Spleen (tissue), 11 donors: ENCODE measurements around the gene ADCY4. TPM values are rescaled to one million over a fixed set of nuclear protein-coding genes. Genes with fewer than 3 reads are reported as not detected.
A peak's percentile ranks its signal among the peaks of the same experiment; 100 is the strongest.

Experiments used
- DNase-seq: peaks from one replicate; pipeline ENCODE4 v3.0.0-alpha.2; 2020
- H3K27ac ChIP-seq, 8 donors: fragments of 200-600 bp; sonication (generic) in 7 of 8; 1 replicate in 4 of 8; 2 replicates in 4 of 8; pipeline versions ENCODE4 v1.5.0 to v1.8.0; 2016 to 2021; ENCODE audit warnings: inconsistent platforms in 4 of 8, mild to moderate bottlenecking in 4 of 8, moderate library complexity in 1 of 8
- H3K27me3 ChIP-seq, 7 donors: fragments of 200-600 bp; sonication (generic) in 6 of 7; replicated peaks in 1 of 7; 1 replicate in 4 of 7; 2 replicates in 3 of 7; pipeline versions ENCODE4 v1.5.0 to v1.8.0; 2016 to 2021; ENCODE audit warnings: inconsistent platforms in 3 of 7, mild to moderate bottlenecking in 1 of 7
- H3K36me3 ChIP-seq, 6 donors: fragments of 200-600 bp; sonication (generic) in 5 of 6; 1 replicate in 4 of 6; 2 replicates in 2 of 6; pipeline versions ENCODE4 v1.5.0 to v1.8.0; 2016 to 2021; ENCODE audit warnings: inconsistent platforms in 2 of 6
- H3K4me1 ChIP-seq, 6 donors: fragments of 200-600 bp; sonication (generic) in 5 of 6; 1 replicate in 3 of 6; 2 replicates in 3 of 6; pipeline versions ENCODE4 v1.5.0 to v1.8.0; 2016 to 2021; ENCODE audit warnings: inconsistent platforms in 3 of 6
- H3K4me3 ChIP-seq, 8 donors: fragments of 200-600 bp; sonication (generic) in 7 of 8; 1 replicate in 4 of 8; 2 replicates in 4 of 8; pipeline versions ENCODE4 v1.5.0 to v1.8.0; 2016 to 2021; ENCODE audit warnings: inconsistent platforms in 4 of 8, mild to moderate bottlenecking in 4 of 8, moderate library complexity in 2 of 8
- H3K9me3 ChIP-seq, 8 donors: fragments of 200-600 bp; sonication (generic) in 7 of 8; 1 replicate in 4 of 8; 2 replicates in 4 of 8; pipeline versions ENCODE4 v1.5.0 to v1.8.0; 2016 to 2021; ENCODE audit warnings: inconsistent platforms in 4 of 8
- POLR2A ChIP-seq, 3 donors: fragments of 450-650 bp; IDR thresholded peaks; one replicate each; pipeline ENCODE4 v1.5.1; 2017; ENCODE audit warnings: antibody characterized with exemption in 3 of 3, mild to moderate bottlenecking in 1 of 3
- POLR2AphosphoS5 ChIP-seq, 3 donors: sonication (generic); formaldehyde crosslinking; IDR thresholded peaks; one replicate each; pipeline ENCODE4 v1.5.1; 2017; ENCODE audit warnings: antibody characterized with exemption in 3 of 3
- WGBS, 5 donors: extraction: QIAGEN DNeasy Blood & Tissue Kit in 3 of 5; methylation state at CpG; one replicate each; pipeline versions ENCODE4 v1.1.5 to v1.1.7; 2013 to 2018; 5-methylcytosine and 5-hydroxymethylcytosine counted together
- intact Hi-C: fragments of 100-400 bp; cut with DNase I; formaldehyde crosslinking; loops from one replicate; pipeline ENCODE4 v1.15.0; 2023; ENCODE audit warnings: low total_unique reads
- polyA plus RNA-seq, 3 donors: library from polyadenylated mRNA; stranded (reverse); fragments of 200-250 nt; gene quantifications; one replicate each; pipeline ENCODE4 v1.2.1, GENCODE V29; 2013
- total RNA-seq, 7 donors: library from RNA; depleted of rRNA in 3 of 7; stranded (reverse); fragments of >200 nt in 3 of 7; fragmentation: NEBNext Ultra II Directional in 4 of 7; extraction: Animal tissue kit (Norgen Biotek cat#: 25700) in 4 of 7; gene quantifications; one replicate each; pipeline versions ENCODE4 v1.1.0 to v1.2.1, GENCODE V29; 2016 to 2021
- TF ChIP-seq, protein P1 (sequence below), 11 experiments: fragments of 200-600 bp in 7 of 11; fragments of 450-650 bp in 4 of 11; sonication (generic) in 4 of 11; IDR thresholded peaks in 8 of 11; conservative IDR thresholded peaks in 3 of 11; 1 replicate in 7 of 11; 2 replicates in 4 of 11; pipeline versions ENCODE4 v1.4.0 to v1.8.0; 2016 to 2021; ENCODE audit warnings: antibody characterized with exemption in 11 of 11, inconsistent platforms in 4 of 11, mild to moderate bottlenecking in 1 of 11
- donor health status: healthy with polysubstance abuse.
- donor health status: DM: no; HTN: no; CAD: no; lungs with moderate emphysema.
- donor health status: DM: no; HTN: no; CAD: no.
- donor health status: Bipolar disorder and iron deficiency.
- donor health status: healthy.
- donor health status: DM: no; HTN: no; CAD: no.
- donor health status: DM: yes; HTN: yes; CAD: no.

ADCY4 gene
- total and polyA plus RNA-seq, 10 donors: 13.0 to 114 (median 56.7) TPM

- intact Hi-C loops: no loop called here
- 45 to 55% (median 47%) methylated on average over 11 of the region's 11 CpGs for WGBS, 5 donors
Observed at GRCh38 chr14:24277606-24278321, 57.1 kb downstream of the ADCY4 start.

DNA sequence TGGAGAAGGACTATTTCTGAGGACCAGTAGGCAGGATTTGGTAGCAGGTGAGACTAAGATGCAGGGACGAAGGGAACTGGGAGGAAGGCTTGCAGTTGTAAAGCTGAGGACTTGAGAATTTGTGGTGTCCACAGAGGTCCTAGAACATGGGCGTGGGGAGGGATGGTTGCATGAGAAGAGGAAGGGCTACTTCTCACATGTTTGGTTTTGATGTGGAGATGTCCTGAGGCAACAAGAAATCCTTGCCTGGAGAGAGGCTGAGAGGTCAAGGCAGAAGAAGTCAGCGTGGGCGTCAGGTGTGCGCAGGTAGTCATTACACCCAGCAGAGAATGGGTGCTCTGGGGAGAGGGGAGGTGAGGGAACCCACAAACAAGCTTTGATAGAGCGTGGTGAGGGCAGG lies 57.8 kb downstream of the ADCY4 start:
- DNase-seq: peak; percentile 66
- H3K9me3 ChIP-seq: no peaks in the 10 kb centered on the region
- H3K4me3 ChIP-seq: peak overlapping the region in 1 of 8 donors; percentile 46
- H3K36me3 ChIP-seq: no peaks in the 10 kb centered on the region
- H3K27me3 ChIP-seq: no peaks in the 10 kb centered on the region
- 84 to 94% (median 87%) methylated on average over 6 of the region's 6 CpGs for WGBS, 5 donors
- TF ChIP-seq, protein P1, sequence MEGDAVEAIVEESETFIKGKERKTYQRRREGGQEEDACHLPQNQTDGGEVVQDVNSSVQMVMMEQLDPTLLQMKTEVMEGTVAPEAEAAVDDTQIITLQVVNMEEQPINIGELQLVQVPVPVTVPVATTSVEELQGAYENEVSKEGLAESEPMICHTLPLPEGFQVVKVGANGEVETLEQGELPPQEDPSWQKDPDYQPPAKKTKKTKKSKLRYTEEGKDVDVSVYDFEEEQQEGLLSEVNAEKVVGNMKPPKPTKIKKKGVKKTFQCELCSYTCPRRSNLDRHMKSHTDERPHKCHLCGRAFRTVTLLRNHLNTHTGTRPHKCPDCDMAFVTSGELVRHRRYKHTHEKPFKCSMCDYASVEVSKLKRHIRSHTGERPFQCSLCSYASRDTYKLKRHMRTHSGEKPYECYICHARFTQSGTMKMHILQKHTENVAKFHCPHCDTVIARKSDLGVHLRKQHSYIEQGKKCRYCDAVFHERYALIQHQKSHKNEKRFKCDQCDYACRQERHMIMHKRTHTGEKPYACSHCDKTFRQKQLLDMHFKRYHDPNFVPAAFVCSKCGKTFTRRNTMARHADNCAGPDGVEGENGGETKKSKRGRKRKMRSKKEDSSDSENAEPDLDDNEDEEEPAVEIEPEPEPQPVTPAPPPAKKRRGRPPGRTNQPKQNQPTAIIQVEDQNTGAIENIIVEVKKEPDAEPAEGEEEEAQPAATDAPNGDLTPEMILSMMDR (IDR thresholded peaks at IDR 0.05 in 8 of 11, conservative IDR thresholded peaks at IDR 0.05 in 3 of 11): no peak
- TF ChIP-seq POLR2A (IDR thresholded peaks at IDR 0.05): no peak
- no peak for TF ChIP-seq POLR2AphosphoS5 (IDR thresholded peaks at IDR 0.05)
- intact Hi-C loops: no loop called here
- H3K27ac ChIP-seq: peak overlapping the region; percentile 53 to 100 (median 84)
- peaks cover 17 to 100% (median 89%) of the 10 kb centered on the region in 6 donors for H3K4me1 ChIP-seq

More at GRCh38 chr14:24277606-24278321, 57.1 kb downstream of the ADCY4 start:
- peak; percentile 83 for DNase-seq
- Histone ChIP-seq H3K4me3 (peak overlapping the region in 1 of 8 donors; percentile 46), H3K36me3 (no peaks in the 10 kb centered on the region), H3K4me1 (peaks cover 17 to 100% (median 85%) of the 10 kb centered on the region in 6 donors), H3K27me3 (no peaks in the 10 kb centered on the region), H3K9me3 (no peaks in the 10 kb centered on the region), H3K27ac (peak overlapping the region; percentile 53 to 100 (median 84))
- TF ChIP-seq POLR2AphosphoS5 (IDR thresholded peaks at IDR 0.05) (peak in 2 of 3 donors; percentile 15 to 51), POLR2A (IDR thresholded peaks at IDR 0.05) (no peak)
- TF ChIP-seq, protein P1 (IDR thresholded peaks at IDR 0.05 in 8 of 11, conservative IDR thresholded peaks at IDR 0.05 in 3 of 11): no peak

DNA sequence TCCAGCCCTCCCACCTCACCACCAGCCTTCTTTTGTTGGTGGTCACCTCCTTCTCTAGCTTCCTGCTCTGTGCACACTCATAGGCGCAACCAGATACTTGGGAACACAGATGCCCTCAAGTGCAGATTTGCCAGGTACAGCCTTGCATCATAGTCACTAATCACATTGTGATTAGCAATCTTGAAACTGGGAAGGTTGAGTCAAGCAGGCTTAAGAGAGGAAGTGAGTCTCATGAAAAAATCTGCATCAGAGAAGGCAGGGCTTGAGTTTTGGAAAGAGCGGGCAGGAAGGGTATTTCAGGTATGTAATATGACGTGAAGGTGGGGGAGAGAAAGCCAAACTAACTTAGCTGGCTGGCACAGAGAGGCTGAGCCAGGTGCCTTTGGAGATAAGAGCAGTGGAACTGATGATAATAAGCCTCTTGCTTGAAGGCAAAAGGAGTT lies 60.7 kb downstream of the ADCY4 start:
- WGBS, 5 donors: 33 to 67% (median 39%) methylated on average over 3 of the region's 3 CpGs
- no peaks in the 10 kb centered on the region for H3K27me3 ChIP-seq
- H3K27ac ChIP-seq: peak overlapping the region in 7 of 8 donors; percentile 58 to 100 (median 95)
- H3K9me3 ChIP-seq: no peaks in the 10 kb centered on the region
- DNase-seq: no peak
- intact Hi-C loops: no loop called here
- no peak overlapping the region for H3K4me3 ChIP-seq
- peaks cover 0 to 11% (median 4%) of the 10 kb centered on the region in 6 donors for H3K36me3 ChIP-seq
- H3K4me1 ChIP-seq: peaks cover 16 to 95% (median 78%) of the 10 kb centered on the region in 6 donors
- no peak for TF ChIP-seq POLR2A (IDR thresholded peaks at IDR 0.05)
- peak in 1 of 3 donors; percentile 65 for TF ChIP-seq POLR2AphosphoS5 (IDR thresholded peaks at IDR 0.05)

GRCh38 chr14:24273422-24273998 lies 61.4 kb downstream of the ADCY4 start:
- no peak for DNase-seq
- peak overlapping the region in 7 of 8 donors; percentile 58 to 100 (median 95) for H3K27ac ChIP-seq
- TF ChIP-seq, protein P1 (IDR thresholded peaks at IDR 0.05 in 8 of 11, conservative IDR thresholded peaks at IDR 0.05 in 3 of 11): no peak
- TF ChIP-seq POLR2AphosphoS5 (IDR thresholded peaks at IDR 0.05) (no peak), POLR2A (IDR thresholded peaks at IDR 0.05) (no peak)
- H3K9me3 ChIP-seq: no peaks in the 10 kb centered on the region
- 52 to 85% (median 74%) methylated on average over 3 of the region's 3 CpGs for WGBS, 5 donors
- no peaks in the 10 kb centered on the region for H3K27me3 ChIP-seq
- peaks cover 14 to 89% (median 71%) of the 10 kb centered on the region in 6 donors for H3K4me1 ChIP-seq
- intact Hi-C loops: no loop called here
- H3K36me3 ChIP-seq: peaks cover 0 to 17% (median 10%) of the 10 kb centered on the region in 6 donors
- no peak overlapping the region for H3K4me3 ChIP-seq
